Prostate gland (tissue), 2 donors: ENCODE results near the gene UST. TPM values are rescaled to one million over a fixed set of nuclear protein-coding genes. Genes with fewer than 3 reads are reported as not detected.
"Not testable (repeated sequence)": the region's sequence is repeated elsewhere in the genome, so short reads cannot be mapped to it uniquely, and the experiment has no call there.

Experiments
- DNase-seq: peaks from one replicate; pipeline ENCODE4 v3.0.0-alpha.2; 2019; ENCODE audit warnings: low spot score
- H3K27ac ChIP-seq, 2 donors: fragments of 200-600 bp; sonication (generic); 2 replicates each; pipeline ENCODE4 v1.5.1; 2017 to 2019
- H3K27me3 ChIP-seq: fragments of 200-600 bp; sonication (generic); replicated peaks from 2 replicates; pipeline ENCODE4 v1.5.1; 2019; ENCODE audit not compliant: insufficient read depth
- H3K36me3 ChIP-seq, 2 donors: fragments of 200-600 bp; sonication (generic); 1 replicate in 1 of 2; 2 replicates in 1 of 2; pipeline versions ENCODE4 v1.5.1 to v1.8.1; 2017 to 2019
- H3K4me1 ChIP-seq: fragments of 200-600 bp; sonication (generic); replicated peaks from 2 replicates; pipeline ENCODE4 v1.5.1; 2019
- H3K4me3 ChIP-seq, 2 donors: fragments of 200-600 bp; sonication (generic); 2 replicates each; pipeline ENCODE4 v1.5.1; 2017 to 2019
- H3K9me3 ChIP-seq: fragments of 200-600 bp; sonication (generic); 2 replicates; pipeline ENCODE4 v1.5.1; 2017
- POLR2A ChIP-seq: fragments of 450-650 bp; IDR thresholded peaks from one replicate; pipeline ENCODE4 v1.6.1; 2016; ENCODE audit warnings: antibody characterized with exemption, mild to moderate bottlenecking
- POLR2AphosphoS5 ChIP-seq: sonication (generic); formaldehyde crosslinking; IDR thresholded peaks from one replicate; pipeline ENCODE4 v1.6.1; 2017; ENCODE audit warnings: antibody characterized with exemption
- WGBS: methylation state at CpG from one replicate; pipeline ENCODE4 v1.1.5; 2018; 5-methylcytosine and 5-hydroxymethylcytosine counted together
- intact Hi-C: fragments of 100-400 bp; cut with DNase I; formaldehyde crosslinking; loops from one replicate; pipeline ENCODE4 v1.14.2; 2022
- total RNA-seq, 2 donors: library from RNA; depleted of rRNA; stranded (reverse); fragments of >200 nt; gene quantifications; one replicate each; pipeline ENCODE4 v1.1.0, GENCODE V29; 2016
- TF ChIP-seq, protein P1 (sequence below), 4 experiments: fragments of 200-600 bp in 2 of 4; fragments of 450-650 bp in 2 of 4; sonication (generic) in 2 of 4; IDR thresholded peaks; 1 replicate in 3 of 4; 2 replicates in 1 of 4; pipeline ENCODE4 v1.5.1; 2016 to 2019; ENCODE audit warnings: antibody characterized with exemption in 4 of 4, mild to moderate bottlenecking in 2 of 4, moderate library complexity in 2 of 4

Gene UST
- total RNA-seq, 2 donors from 2014 or later = 6.6 to 12.9 TPM

GRCh38 chr6:148873154-148873553 is 126.3 kb downstream of the UST start:
- no peak overlapping the region for H3K27ac ChIP-seq
- no peaks in the 10 kb centered on the region for H3K4me1 ChIP-seq
- intact Hi-C loops = no loop called here
- 98% methylated on average over 4 of the region's 4 CpGs for WGBS
- no peaks in the 10 kb centered on the region for H3K36me3 ChIP-seq
- TF ChIP-seq POLR2A = no peak
- no peak for TF ChIP-seq POLR2AphosphoS5
- TF ChIP-seq, protein P1, sequence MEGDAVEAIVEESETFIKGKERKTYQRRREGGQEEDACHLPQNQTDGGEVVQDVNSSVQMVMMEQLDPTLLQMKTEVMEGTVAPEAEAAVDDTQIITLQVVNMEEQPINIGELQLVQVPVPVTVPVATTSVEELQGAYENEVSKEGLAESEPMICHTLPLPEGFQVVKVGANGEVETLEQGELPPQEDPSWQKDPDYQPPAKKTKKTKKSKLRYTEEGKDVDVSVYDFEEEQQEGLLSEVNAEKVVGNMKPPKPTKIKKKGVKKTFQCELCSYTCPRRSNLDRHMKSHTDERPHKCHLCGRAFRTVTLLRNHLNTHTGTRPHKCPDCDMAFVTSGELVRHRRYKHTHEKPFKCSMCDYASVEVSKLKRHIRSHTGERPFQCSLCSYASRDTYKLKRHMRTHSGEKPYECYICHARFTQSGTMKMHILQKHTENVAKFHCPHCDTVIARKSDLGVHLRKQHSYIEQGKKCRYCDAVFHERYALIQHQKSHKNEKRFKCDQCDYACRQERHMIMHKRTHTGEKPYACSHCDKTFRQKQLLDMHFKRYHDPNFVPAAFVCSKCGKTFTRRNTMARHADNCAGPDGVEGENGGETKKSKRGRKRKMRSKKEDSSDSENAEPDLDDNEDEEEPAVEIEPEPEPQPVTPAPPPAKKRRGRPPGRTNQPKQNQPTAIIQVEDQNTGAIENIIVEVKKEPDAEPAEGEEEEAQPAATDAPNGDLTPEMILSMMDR (IDR thresholded peaks at IDR 0.05) = no peak
- no peak for DNase-seq
- H3K4me3 ChIP-seq = no peak overlapping the region
- H3K27me3 ChIP-seq = no peaks in the 10 kb centered on the region
- no peaks in the 10 kb centered on the region for H3K9me3 ChIP-seq

- Histone ChIP-seq H3K36me3 (no peaks in the 10 kb centered on the region), H3K4me1 (no peaks in the 10 kb centered on the region), H3K9me3 (no peaks in the 10 kb centered on the region), H3K27me3 (no peaks in the 10 kb centered on the region), H3K27ac (no peak overlapping the region), H3K4me3 (no peak overlapping the region)
- intact Hi-C loops = no loop called here
- no peak for TF ChIP-seq POLR2A
- TF ChIP-seq POLR2AphosphoS5 = no peak
- TF ChIP-seq, protein P1 (IDR thresholded peaks at IDR 0.05) = no peak
- WGBS = 64% methylated on average over 5 of the region's 5 CpGs
- no peak for DNase-seq
Observed at GRCh38 chr6:148873868-148874267, 127.0 kb downstream of the UST start.

DNA sequence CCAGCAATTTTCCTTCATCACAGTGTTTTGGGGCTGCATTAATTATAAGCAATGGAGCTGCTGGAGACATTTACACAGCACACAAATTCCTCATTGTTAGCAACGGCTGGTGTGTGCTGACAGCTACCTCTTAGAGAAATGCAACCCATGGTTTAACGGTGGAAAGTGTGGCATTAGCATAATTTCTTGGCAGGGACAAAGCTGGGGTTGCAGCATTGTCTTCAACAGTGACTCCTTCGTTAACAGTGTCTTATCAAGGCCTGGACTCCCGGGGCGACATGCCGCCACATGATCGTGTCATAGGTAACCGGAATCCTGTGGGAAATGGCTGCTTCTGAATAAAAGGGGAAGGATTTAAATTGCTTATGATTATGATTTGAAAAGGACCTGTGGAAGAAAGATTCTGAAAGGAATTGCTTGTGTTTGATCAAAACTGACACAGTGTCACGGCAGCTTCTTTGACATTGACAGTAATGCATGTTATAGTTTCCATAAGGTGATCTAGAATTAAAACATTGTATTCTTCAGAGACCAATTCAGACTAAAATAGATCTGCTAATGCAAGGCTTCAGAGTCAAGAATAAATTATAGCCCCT is 128.0 kb downstream of the UST start:
- H3K36me3 ChIP-seq = no peaks in the 10 kb centered on the region
- 30% methylated on average over 9 of the region's 9 CpGs for WGBS
- no peak for DNase-seq
- intact Hi-C loops = no loop called here
- H3K4me1 ChIP-seq = no peaks in the 10 kb centered on the region
- no peak overlapping the region for H3K4me3 ChIP-seq
- TF ChIP-seq POLR2A = no peak
- TF ChIP-seq POLR2AphosphoS5 = no peak
- TF ChIP-seq, protein P1 (IDR thresholded peaks at IDR 0.05) = no peak
- H3K27ac ChIP-seq = no peak overlapping the region
- no peaks in the 10 kb centered on the region for H3K27me3 ChIP-seq
- H3K9me3 ChIP-seq = no peaks in the 10 kb centered on the region

- Histone ChIP-seq H3K36me3 (no peaks in the 10 kb centered on the region), H3K27me3 (no peaks in the 10 kb centered on the region), H3K4me1 (no peaks in the 10 kb centered on the region), H3K27ac (no peak overlapping the region), H3K4me3 (no peak overlapping the region), H3K9me3 (no peaks in the 10 kb centered on the region)
- WGBS = 91% methylated on average over 5 of the region's 5 CpGs
- no peak for DNase-seq
- TF ChIP-seq, protein P1 (IDR thresholded peaks at IDR 0.05) = no peak
- TF ChIP-seq POLR2A (no peak), POLR2AphosphoS5 (no peak)
- intact Hi-C loops = no loop called here
Observed at GRCh38 chr6:148878683-148879082, 131.9 kb downstream of the UST start.

DNA sequence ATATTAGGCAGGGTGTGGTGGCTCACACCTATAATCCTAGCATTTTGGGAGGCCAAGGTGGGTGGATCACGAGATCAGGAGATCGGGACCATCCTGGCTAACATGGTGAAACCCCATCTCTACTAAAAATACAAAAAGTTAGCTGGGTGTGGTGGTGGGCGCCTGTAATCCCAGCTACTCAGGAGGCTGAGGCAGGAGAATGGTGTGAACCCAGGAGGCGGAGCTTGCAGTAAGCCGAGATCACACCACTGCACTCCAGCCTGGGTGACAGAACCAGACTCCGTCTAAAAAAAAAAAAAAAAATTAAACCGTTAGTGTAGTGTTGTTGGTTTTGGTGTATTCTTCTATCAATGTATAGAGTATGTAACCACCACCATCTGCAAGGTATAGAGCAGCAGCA is 133.9 kb downstream of the UST start:
- not testable (repeated sequence) for H3K27me3 ChIP-seq, DNase-seq, H3K4me3 ChIP-seq

More for the DNA sequence above, 133.9 kb downstream of the UST start:
- intact Hi-C loops, H3K36me3 ChIP-seq, H3K27ac ChIP-seq, H3K4me1 ChIP-seq, H3K9me3 ChIP-seq: not testable (repeated sequence)
- 91% methylated on average over 7 of the region's 7 CpGs for WGBS
